Measurements from ENCODE around the gene C6orf47.
A peak's percentile ranks its signal among the peaks of the same experiment; 100 is the strongest.

C6orf47 gene

DNA sequence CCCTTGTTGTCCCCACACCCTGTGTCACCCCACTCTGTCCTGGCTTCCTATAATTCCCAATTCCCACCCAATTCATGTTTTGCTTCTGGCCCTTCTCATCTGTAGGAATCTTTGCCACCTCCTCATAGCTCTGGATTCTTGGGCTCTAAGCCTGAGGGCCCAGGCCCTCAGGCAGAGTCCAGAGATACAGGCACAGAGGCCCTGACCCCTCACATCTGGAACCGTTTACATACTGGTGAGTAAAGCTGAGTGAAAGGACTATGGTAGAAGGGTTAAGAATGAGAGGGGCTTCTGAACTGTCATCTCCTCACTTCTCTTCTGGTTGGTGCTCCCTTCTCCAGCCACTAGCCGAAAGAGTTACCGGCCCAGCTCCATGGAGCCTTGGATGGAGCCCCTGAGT lies 26.4 kb downstream of the C6orf47 start:
- peaks cover 56% of the 10 kb centered on the region for H3K36me3 ChIP-seq (ENCODE audit: control insufficient read depth, insufficient read depth, low read length)
- no peaks in the 10 kb centered on the region for H3K27me3 ChIP-seq (ENCODE audit: control insufficient read depth, insufficient read depth, low read length)
- H3K27ac ChIP-seq (ENCODE audit: low read depth, low read length): no peak overlapping the region
- H3K4me1 ChIP-seq (ENCODE audit: control insufficient read depth, insufficient read depth, low read length): no peaks in the 10 kb centered on the region
- no peak overlapping the region for H3K9ac ChIP-seq (ENCODE audit: low read length)
- no peak overlapping the region for H3K4me3 ChIP-seq (ENCODE audit: low read length)

GRCh38 chr6:31633447-31633846 lies 27.1 kb downstream of the C6orf47 start:
- Histone ChIP-seq H3K4me1 (ENCODE audit: control insufficient read depth, insufficient read depth, low read length) (no peaks in the 10 kb centered on the region), H3K36me3 (ENCODE audit: control insufficient read depth, insufficient read depth, low read length) (peaks cover 61% of the 10 kb centered on the region), H3K27ac (ENCODE audit: low read depth, low read length) (no peak overlapping the region), H3K4me3 (ENCODE audit: low read length) (no peak overlapping the region), H3K9ac (ENCODE audit: low read length) (no peak overlapping the region), H3K27me3 (ENCODE audit: control insufficient read depth, insufficient read depth, low read length) (no peaks in the 10 kb centered on the region)

DNA sequence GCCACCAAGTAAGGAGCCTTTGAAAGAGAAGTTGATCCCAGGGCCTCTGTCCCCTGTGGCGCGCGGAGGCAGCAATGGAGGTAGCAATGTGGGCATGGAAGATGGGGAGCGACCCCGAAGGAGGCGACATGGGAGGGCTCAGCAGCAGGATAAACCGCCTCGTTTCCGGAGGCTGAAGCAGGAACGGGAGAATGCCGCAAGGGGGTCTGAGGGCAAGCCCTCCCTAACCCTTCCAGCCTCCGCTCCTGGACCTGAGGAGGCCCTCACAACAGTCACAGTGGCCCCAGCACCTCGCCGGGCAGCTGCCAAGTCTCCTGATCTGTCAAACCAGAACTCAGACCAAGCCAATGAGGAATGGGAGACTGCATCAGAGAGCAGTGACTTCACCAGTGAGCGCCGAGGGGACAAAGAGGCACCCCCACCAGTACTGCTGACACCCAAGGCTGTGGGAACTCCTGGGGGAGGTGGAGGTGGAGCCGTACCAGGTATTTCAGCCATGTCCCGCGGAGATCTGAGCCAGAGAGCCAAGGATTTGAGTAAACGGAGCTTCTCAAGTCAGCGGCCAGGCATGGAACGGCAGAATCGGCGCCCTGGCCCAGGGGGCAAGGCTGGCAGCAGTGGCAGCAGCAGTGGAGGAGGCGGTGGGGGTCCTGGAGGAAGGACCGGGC lies 28.2 kb downstream of the C6orf47 start:
- peaks cover 70% of the 10 kb centered on the region for H3K36me3 ChIP-seq (ENCODE audit: control insufficient read depth, insufficient read depth, low read length)
- no peak overlapping the region for H3K4me3 ChIP-seq (ENCODE audit: low read length)
- H3K27ac ChIP-seq (ENCODE audit: low read depth, low read length): no peak overlapping the region
- no peak overlapping the region for H3K9ac ChIP-seq (ENCODE audit: low read length)
- no peaks in the 10 kb centered on the region for H3K27me3 ChIP-seq (ENCODE audit: control insufficient read depth, insufficient read depth, low read length)
- no peaks in the 10 kb centered on the region for H3K4me1 ChIP-seq (ENCODE audit: control insufficient read depth, insufficient read depth, low read length)

DNA sequence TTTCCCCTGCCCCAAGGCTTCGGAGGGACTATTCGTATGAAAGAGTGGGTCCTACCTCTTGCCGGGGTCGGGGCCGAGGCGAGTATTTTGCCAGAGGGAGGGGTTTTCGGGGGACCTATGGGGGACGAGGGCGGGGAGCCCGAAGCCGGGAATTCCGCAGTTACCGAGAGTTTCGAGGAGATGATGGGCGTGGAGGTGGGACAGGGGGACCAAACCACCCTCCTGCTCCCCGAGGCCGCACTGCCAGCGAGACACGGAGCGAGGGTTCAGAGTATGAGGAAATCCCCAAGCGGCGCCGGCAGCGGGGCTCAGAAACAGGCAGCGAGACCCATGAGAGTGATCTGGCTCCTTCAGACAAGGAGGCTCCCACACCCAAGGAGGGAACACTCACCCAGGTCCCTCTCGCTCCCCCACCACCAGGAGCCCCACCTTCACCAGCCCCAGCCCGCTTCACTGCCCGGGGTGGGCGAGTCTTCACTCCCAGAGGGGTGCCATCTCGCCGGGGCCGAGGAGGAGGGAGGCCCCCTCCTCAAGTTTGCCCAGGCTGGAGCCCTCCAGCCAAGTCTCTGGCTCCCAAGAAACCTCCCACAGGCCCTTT lies 28.8 kb downstream of the C6orf47 start:
- Histone ChIP-seq H3K27me3 (ENCODE audit: control insufficient read depth, insufficient read depth, low read length) (no peaks in the 10 kb centered on the region), H3K36me3 (ENCODE audit: control insufficient read depth, insufficient read depth, low read length) (peaks cover 72% of the 10 kb centered on the region), H3K4me1 (ENCODE audit: control insufficient read depth, insufficient read depth, low read length) (no peaks in the 10 kb centered on the region), H3K9ac (ENCODE audit: low read length) (no peak overlapping the region), H3K27ac (ENCODE audit: low read depth, low read length) (no peak overlapping the region), H3K4me3 (ENCODE audit: low read length) (no peak overlapping the region)

GRCh38 chr6:31631209-31631608 lies 29.4 kb downstream of the C6orf47 start:
- Histone ChIP-seq H3K27me3 (ENCODE audit: control insufficient read depth, insufficient read depth, low read length) (no peaks in the 10 kb centered on the region), H3K27ac (ENCODE audit: low read depth, low read length) (no peak overlapping the region), H3K4me3 (ENCODE audit: low read length) (no peak overlapping the region), H3K9ac (ENCODE audit: low read length) (no peak overlapping the region), H3K4me1 (ENCODE audit: control insufficient read depth, insufficient read depth, low read length) (no peaks in the 10 kb centered on the region), H3K36me3 (ENCODE audit: control insufficient read depth, insufficient read depth, low read length) (peaks cover 73% of the 10 kb centered on the region)

DNA sequence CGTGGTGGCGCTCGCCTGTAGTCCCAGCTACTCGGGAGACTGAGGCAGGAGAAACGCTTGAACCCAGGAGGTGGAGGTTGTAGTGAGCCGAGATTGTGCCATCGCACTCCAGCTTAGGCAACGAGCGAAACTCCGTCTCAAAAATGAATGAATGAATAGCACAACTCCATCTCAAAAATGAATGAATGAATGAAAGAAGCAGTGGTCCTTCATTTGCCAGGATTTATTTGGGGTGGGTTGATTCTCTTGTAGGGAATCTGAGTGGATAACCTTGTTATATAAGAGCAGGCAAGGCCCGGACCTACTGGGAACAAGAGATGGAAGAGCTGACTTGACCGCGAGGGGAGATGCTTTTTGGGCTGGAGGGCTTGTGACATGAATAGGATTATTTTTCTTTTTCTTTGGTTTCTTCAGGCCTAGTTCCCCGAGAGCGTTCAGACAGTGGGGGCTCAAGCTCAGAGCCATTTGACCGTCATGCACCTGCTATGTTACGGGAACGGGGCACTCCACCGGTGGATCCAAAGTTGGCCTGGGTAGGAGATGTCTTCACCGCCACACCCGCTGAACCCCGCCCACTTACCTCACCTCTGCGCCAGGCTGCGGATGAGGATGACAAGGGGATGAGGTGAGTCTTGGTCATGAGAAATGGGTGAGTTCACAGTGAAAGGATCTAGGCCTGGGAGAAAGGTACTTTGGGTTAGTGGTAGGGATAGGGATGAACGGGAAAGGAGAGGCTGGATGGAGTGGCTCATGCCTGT lies 30.2 kb downstream of the C6orf47 start:
- no peaks in the 10 kb centered on the region for H3K27me3 ChIP-seq (ENCODE audit: control insufficient read depth, insufficient read depth, low read length)
- peaks cover 73% of the 10 kb centered on the region for H3K36me3 ChIP-seq (ENCODE audit: control insufficient read depth, insufficient read depth, low read length)
- H3K4me3 ChIP-seq (ENCODE audit: low read length): no peak overlapping the region
- no peaks in the 10 kb centered on the region for H3K4me1 ChIP-seq (ENCODE audit: control insufficient read depth, insufficient read depth, low read length)
- H3K9ac ChIP-seq (ENCODE audit: low read length): no peak overlapping the region
- no peak overlapping the region for H3K27ac ChIP-seq (ENCODE audit: low read depth, low read length)

DNA sequence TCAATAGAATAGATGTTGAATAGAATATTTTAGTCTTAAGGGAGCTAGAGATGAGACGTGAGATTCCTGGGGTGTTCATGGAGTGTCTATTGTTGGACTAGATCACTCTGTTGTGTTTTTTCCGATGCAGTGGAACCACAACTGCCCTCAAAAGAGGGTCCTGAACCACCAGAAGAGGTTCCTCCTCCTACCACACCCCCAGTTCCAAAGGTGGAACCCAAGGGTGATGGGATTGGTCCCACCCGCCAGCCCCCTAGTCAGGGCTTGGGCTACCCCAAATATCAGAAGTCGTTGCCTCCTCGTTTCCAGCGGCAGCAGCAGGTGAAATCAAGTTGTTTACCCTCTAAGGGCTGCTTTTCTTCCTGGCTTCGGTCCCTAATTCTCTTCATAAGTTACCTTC lies 31.6 kb downstream of the C6orf47 start:
- peaks cover 69% of the 10 kb centered on the region for H3K36me3 ChIP-seq (ENCODE audit: control insufficient read depth, insufficient read depth, low read length)
- H3K27me3 ChIP-seq (ENCODE audit: control insufficient read depth, insufficient read depth, low read length): no peaks in the 10 kb centered on the region
- H3K9ac ChIP-seq (ENCODE audit: low read length): no peak overlapping the region
- no peak overlapping the region for H3K27ac ChIP-seq (ENCODE audit: low read depth, low read length)
- no peak overlapping the region for H3K4me3 ChIP-seq (ENCODE audit: low read length)
- H3K4me1 ChIP-seq (ENCODE audit: control insufficient read depth, insufficient read depth, low read length): no peaks in the 10 kb centered on the region

DNA sequence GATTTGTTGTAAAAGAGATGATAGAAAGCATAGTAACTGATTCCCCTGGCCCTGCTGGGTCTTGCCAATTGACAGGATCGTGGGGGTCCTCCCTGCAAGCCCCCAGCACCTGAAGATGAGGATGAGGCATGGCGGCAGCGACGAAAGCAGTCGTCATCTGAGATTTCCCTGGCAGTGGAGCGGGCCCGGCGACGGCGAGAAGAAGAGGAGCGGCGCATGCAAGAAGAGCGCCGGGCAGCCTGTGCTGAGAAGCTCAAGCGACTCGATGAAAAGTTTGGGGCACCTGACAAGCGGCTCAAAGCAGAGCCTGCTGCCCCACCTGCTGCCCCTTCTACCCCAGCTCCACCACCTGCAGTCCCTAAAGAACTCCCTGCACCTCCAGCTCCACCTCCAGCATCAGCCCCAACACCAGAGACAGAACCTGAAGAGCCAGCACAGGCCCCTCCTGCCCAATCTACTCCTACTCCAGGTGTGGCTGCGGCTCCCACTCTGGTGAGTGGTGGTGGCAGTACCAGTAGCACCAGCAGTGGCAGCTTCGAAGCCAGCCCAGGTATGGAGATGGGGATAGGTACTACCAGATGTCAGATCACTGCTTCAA lies 32.8 kb downstream of the C6orf47 start:
- Histone ChIP-seq H3K4me1 (ENCODE audit: control insufficient read depth, insufficient read depth, low read length) (no peaks in the 10 kb centered on the region), H3K27me3 (ENCODE audit: control insufficient read depth, insufficient read depth, low read length) (no peaks in the 10 kb centered on the region), H3K9ac (ENCODE audit: low read length) (no peak overlapping the region), H3K36me3 (ENCODE audit: control insufficient read depth, insufficient read depth, low read length) (peaks cover 63% of the 10 kb centered on the region), H3K4me3 (ENCODE audit: low read length) (no peak overlapping the region), H3K27ac (ENCODE audit: low read depth, low read length) (no peak overlapping the region)

DNA sequence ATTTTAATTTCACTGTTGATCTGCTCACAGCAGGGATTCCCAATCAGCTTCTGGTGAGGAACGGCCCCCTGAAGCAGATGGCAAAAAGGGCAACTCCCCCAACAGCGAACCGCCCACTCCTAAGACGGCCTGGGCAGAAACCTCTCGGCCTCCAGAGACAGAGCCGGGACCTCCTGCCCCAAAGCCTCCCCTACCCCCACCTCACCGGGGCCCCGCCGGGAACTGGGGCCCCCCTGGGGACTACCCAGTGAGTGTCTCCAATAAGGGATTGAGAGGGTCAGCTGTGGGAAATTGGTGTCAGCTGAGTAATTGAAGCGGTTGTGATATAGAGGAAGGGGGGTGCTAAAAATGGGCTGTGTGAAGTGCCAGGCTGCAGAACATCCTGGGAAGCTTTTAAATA lies 33.6 kb downstream of the C6orf47 start:
- H3K36me3 ChIP-seq (ENCODE audit: control insufficient read depth, insufficient read depth, low read length): peaks cover 63% of the 10 kb centered on the region

GRCh38 chr6:31624070-31624469 lies 36.5 kb downstream of the C6orf47 start:
- Histone ChIP-seq H3K27ac (ENCODE audit: low read depth, low read length) (no peak overlapping the region), H3K4me1 (ENCODE audit: control insufficient read depth, insufficient read depth, low read length) (peaks cover 8% of the 10 kb centered on the region), H3K4me3 (ENCODE audit: low read length) (no peak overlapping the region), H3K9ac (ENCODE audit: low read length) (no peak overlapping the region), H3K27me3 (ENCODE audit: control insufficient read depth, insufficient read depth, low read length) (peaks cover 2% of the 10 kb centered on the region), H3K36me3 (ENCODE audit: control insufficient read depth, insufficient read depth, low read length) (peaks cover 46% of the 10 kb centered on the region)

More for the DNA sequence above, 33.6 kb downstream of the C6orf47 start:
- no peak overlapping the region for H3K27ac ChIP-seq (ENCODE audit: low read depth, low read length)
- H3K4me3 ChIP-seq (ENCODE audit: low read length): no peak overlapping the region
- no peak overlapping the region for H3K9ac ChIP-seq (ENCODE audit: low read length)
- no peaks in the 10 kb centered on the region for H3K27me3 ChIP-seq (ENCODE audit: control insufficient read depth, insufficient read depth, low read length)
- peaks cover 4% of the 10 kb centered on the region for H3K4me1 ChIP-seq (ENCODE audit: control insufficient read depth, insufficient read depth, low read length)

DNA sequence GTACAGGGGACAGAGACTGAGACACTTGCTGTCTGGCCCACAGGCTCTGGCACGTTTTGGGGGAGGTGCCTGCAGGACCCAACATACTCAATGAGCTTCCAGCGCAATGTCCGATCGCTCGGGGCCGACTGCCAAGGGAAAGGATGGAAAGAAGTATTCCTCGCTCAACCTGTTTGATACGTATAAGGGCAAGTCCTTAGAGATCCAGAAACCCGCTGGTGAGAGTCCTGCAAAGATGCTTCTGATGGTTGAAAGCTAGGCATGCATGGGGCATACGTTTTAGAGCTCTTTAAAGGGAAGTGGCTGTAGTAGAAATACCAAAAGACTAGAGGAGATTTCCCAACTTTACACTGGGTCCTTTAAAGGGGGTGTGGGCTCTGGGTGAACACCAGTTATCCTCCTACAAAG lies 37.9 kb downstream of the C6orf47 start:
- H3K27me3 ChIP-seq (ENCODE audit: control insufficient read depth, insufficient read depth, low read length): peaks cover 2% of the 10 kb centered on the region
- peaks cover 8% of the 10 kb centered on the region for H3K4me1 ChIP-seq (ENCODE audit: control insufficient read depth, insufficient read depth, low read length)
- no peak overlapping the region for H3K9ac ChIP-seq (ENCODE audit: low read length)
- H3K36me3 ChIP-seq (ENCODE audit: control insufficient read depth, insufficient read depth, low read length): peaks cover 32% of the 10 kb centered on the region
- no peak overlapping the region for H3K4me3 ChIP-seq (ENCODE audit: low read length)
- H3K27ac ChIP-seq (ENCODE audit: low read depth, low read length): no peak overlapping the region

DNA sequence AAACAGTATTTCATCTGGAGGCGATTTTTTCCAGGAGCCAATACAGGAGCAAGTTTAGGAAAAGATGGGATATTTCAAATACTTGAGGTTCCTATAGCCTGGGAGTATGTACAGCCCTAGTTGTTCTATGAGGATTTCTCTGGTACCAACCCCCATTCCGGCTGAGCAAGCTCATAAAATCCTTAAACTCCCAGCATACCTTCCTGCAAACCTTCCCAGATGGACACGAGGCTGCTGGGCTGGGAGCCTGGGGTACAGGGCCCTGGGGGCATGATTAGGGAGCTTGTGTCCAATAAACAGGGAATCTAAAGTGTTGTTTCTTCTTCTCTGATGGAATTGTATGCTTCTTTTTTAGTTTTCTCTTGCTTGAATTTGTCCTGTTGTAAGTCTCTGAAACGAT lies 38.6 kb downstream of the C6orf47 start:
- Histone ChIP-seq H3K9ac (ENCODE audit: low read length) (no peak overlapping the region), H3K27ac (ENCODE audit: low read depth, low read length) (peak overlapping the region; percentile 94), H3K36me3 (ENCODE audit: control insufficient read depth, insufficient read depth, low read length) (peaks cover 27% of the 10 kb centered on the region), H3K4me1 (ENCODE audit: control insufficient read depth, insufficient read depth, low read length) (peaks cover 8% of the 10 kb centered on the region), H3K27me3 (ENCODE audit: control insufficient read depth, insufficient read depth, low read length) (peaks cover 2% of the 10 kb centered on the region), H3K4me3 (ENCODE audit: low read length) (peak overlapping the region; percentile 95)
